GM12878 (cell line): ENCODE measurements around the gene TMEM255B.

Experiments
- CTCF ChIP-seq, 3 experiments: IDR thresholded peaks in 2 of 3; conservative IDR thresholded peaks in 1 of 3; 2 replicates each; pipeline ENCODE4 v1.5.1; 2011; ENCODE audit warnings: low read depth in 3 of 3, low read length in 3 of 3, mild to moderate bottlenecking in 3 of 3, control low read depth in 2 of 3, moderate library complexity in 2 of 3, inconsistent platforms in 1 of 3, mixed read lengths in 1 of 3; ENCODE audit not compliant: control insufficient read depth in 2 of 3, insufficient read depth in 1 of 3; ENCODE audit errors: extremely low read depth in 1 of 3
- E4F1 ChIP-seq: fragments of 450-650 bp; IDR thresholded peaks from 2 replicates; pipeline ENCODE4 v1.6.1; 2018; ENCODE audit warnings: borderline replicate concordance, mild to moderate bottlenecking; ENCODE audit not compliant: partially characterized antibody
- MTA3 ChIP-seq: IDR thresholded peaks from 2 replicates; pipeline ENCODE4 v1.6.1; 2012; ENCODE audit warnings: low read length, inconsistent platforms, borderline replicate concordance
- NR2F1 ChIP-seq: fragments of 450-650 bp; conservative IDR thresholded peaks from 2 replicates; pipeline ENCODE4 v1.6.1; 2017; ENCODE audit warnings: mild to moderate bottlenecking
- RFX5 ChIP-seq: IDR thresholded peaks from 2 replicates; pipeline ENCODE4 v1.6.1; 2011; ENCODE audit warnings: low read depth, low read length, improper control_type of control experiment

GRCh38 chr13:113751491-113751890 lies 7.5 kb upstream of the TMEM255B start:
- no peak for TF ChIP-seq NR2F1
- TF ChIP-seq CTCF (IDR thresholded peaks at IDR 0.05 in 2 of 3, conservative IDR thresholded peaks at IDR 0.05 in 1 of 3; ENCODE audit: control insufficient read depth in 2 of 3, extremely low read depth in 1 of 3, insufficient read depth in 1 of 3, low read depth in 3 of 3, low read length in 3 of 3), result no peak
- no peak for TF ChIP-seq MTA3
- no peak for TF ChIP-seq RFX5
- no peak for TF ChIP-seq E4F1
